ENCODE results near the gene GLUD2.
"Not testable (repeated sequence)": the region's sequence is repeated elsewhere in the genome, so short reads cannot be mapped to it uniquely, and the experiment has no call there.

The GLUD2 gene

GRCh38 chrX:121050781-121051180 lies 3.4 kb downstream of the GLUD2 start:
- TF ChIP-seq, protein P1, sequence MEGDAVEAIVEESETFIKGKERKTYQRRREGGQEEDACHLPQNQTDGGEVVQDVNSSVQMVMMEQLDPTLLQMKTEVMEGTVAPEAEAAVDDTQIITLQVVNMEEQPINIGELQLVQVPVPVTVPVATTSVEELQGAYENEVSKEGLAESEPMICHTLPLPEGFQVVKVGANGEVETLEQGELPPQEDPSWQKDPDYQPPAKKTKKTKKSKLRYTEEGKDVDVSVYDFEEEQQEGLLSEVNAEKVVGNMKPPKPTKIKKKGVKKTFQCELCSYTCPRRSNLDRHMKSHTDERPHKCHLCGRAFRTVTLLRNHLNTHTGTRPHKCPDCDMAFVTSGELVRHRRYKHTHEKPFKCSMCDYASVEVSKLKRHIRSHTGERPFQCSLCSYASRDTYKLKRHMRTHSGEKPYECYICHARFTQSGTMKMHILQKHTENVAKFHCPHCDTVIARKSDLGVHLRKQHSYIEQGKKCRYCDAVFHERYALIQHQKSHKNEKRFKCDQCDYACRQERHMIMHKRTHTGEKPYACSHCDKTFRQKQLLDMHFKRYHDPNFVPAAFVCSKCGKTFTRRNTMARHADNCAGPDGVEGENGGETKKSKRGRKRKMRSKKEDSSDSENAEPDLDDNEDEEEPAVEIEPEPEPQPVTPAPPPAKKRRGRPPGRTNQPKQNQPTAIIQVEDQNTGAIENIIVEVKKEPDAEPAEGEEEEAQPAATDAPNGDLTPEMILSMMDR (IDR thresholded peaks at IDR 0.05; ENCODE audit: control insufficient read depth, extremely low read depth, insufficient read depth): no peak
- no peak overlapping the region for H3K4me3 ChIP-seq (ENCODE audit: low read depth, low read length)
- DNase-seq (ENCODE audit: low read depth): no peak

- TF ChIP-seq, protein P1 (IDR thresholded peaks at IDR 0.05; ENCODE audit: control insufficient read depth, extremely low read depth, insufficient read depth): no peak
- DNase-seq (ENCODE audit: low read depth): no peak
- H3K4me3 ChIP-seq (ENCODE audit: low read depth, low read length): no peak overlapping the region
Measured at GRCh38 chrX:121052122-121052521, 4.7 kb downstream of the GLUD2 start.

- no peak overlapping the region for H3K4me3 ChIP-seq (ENCODE audit: low read depth, low read length)
- TF ChIP-seq, protein P1 (IDR thresholded peaks at IDR 0.05; ENCODE audit: control insufficient read depth, extremely low read depth, insufficient read depth): no peak
- no peak for DNase-seq (ENCODE audit: low read depth)
Measured at GRCh38 chrX:121062289-121062688, 14.9 kb downstream of the GLUD2 start.

- no peak for DNase-seq (ENCODE audit: low read depth)
- TF ChIP-seq, protein P1 (IDR thresholded peaks at IDR 0.05; ENCODE audit: control insufficient read depth, extremely low read depth, insufficient read depth): no peak
Measured at GRCh38 chrX:121064579-121064978, 17.2 kb downstream of the GLUD2 start.

DNA sequence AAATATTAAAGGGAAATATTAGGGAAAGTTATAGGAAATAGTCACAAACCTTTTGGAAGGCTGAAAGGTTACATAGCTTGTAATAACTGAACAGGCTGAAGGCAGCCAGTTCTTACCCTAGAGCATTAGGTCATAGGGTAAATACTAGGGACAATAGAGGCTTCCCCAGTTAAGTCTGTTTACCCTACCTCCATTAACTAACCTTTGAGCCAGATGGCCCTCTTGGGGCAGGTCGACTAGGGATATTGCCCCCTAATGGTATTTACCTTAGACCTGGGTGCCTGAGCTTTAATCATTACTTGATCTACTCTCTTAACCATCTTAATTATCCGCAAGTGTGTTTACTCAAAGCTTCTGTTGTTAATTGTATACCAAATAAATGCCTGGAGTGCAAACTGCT lies 36.8 kb downstream of the GLUD2 start:
- H3K4me3 ChIP-seq (ENCODE audit: low read depth, low read length); DNase-seq (ENCODE audit: low read depth): not testable (repeated sequence)

More at GRCh38 chrX:121064579-121064978, 17.2 kb downstream of the GLUD2 start:
- no peak overlapping the region for H3K4me3 ChIP-seq (ENCODE audit: low read depth, low read length)

- DNase-seq (ENCODE audit: low read depth): no peak
- TF ChIP-seq, protein P1 (IDR thresholded peaks at IDR 0.05; ENCODE audit: control insufficient read depth, extremely low read depth, insufficient read depth): no peak
- H3K4me3 ChIP-seq (ENCODE audit: low read depth, low read length): no peak overlapping the region
Measured at GRCh38 chrX:121084903-121085611, 37.6 kb downstream of the GLUD2 start.

DNA sequence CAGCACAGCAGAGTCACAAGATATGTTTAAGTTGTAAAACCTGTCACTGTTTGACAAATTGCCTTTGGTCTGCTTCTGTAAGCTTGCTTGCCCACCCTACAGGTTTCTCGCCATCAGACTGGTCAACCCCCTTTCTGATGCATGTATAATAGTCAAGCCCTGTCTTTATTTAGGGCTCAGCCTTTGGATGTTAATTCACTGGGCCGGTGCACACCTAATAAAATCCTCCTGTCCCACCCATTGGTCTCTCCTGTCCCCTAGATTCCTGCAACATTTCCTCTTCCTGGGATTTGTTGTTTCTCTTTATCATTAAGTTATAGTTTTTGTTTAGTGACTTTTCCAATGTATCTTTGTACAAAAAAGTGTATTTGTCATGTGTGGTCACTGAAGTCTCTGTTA lies 38.2 kb downstream of the GLUD2 start:
- no peak for DNase-seq (ENCODE audit: low read depth)
- no peak overlapping the region for H3K4me3 ChIP-seq (ENCODE audit: low read depth, low read length)
- TF ChIP-seq, protein P1 (IDR thresholded peaks at IDR 0.05; ENCODE audit: control insufficient read depth, extremely low read depth, insufficient read depth): no peak

All from LNCaP clone FGC (cell line).